ENCODE data around the gene SDE2.
"Not testable (repeated sequence)": the region's sequence is repeated elsewhere in the genome, so short reads cannot be mapped to it uniquely, and the experiment has no call there.

SDE2 gene

GRCh38 chr1:225977937-225978748 is 21.0 kb downstream of the SDE2 start:
- TF ChIP-seq POLR2A (IDR thresholded peaks at IDR 0.05; ENCODE audit: low read length) = no peak
- TF ChIP-seq GATA1 (IDR thresholded peaks at IDR 0.05; ENCODE audit: low read depth, low read length) = no peak
- DNase-seq = peak in 1 of 2 experiments; percentile 19

GRCh38 chr1:225975146-225975545 is 24.0 kb downstream of the SDE2 start:
- DNase-seq = not testable (repeated sequence)

- TF ChIP-seq POLR2A (IDR thresholded peaks at IDR 0.05; ENCODE audit: low read length) (no peak), GATA1 (IDR thresholded peaks at IDR 0.05; ENCODE audit: low read depth, low read length) (no peak)
- peak in 1 of 2 experiments; percentile 25 for DNase-seq
Measured at GRCh38 chr1:225974454-225974853, 24.7 kb downstream of the SDE2 start.

- peak; percentile 49 to 52 for DNase-seq
- TF ChIP-seq GATA1 (IDR thresholded peaks at IDR 0.05; ENCODE audit: low read depth, low read length) (no peak), POLR2A (IDR thresholded peaks at IDR 0.05; ENCODE audit: low read length) (no peak)
Measured at GRCh38 chr1:225973158-225973557, 26.0 kb downstream of the SDE2 start.

GRCh38 chr1:225972344-225973152 is 26.6 kb downstream of the SDE2 start:
- DNase-seq = no peak
- no peak for TF ChIP-seq POLR2A (IDR thresholded peaks at IDR 0.05; ENCODE audit: low read length)
- no peak for TF ChIP-seq GATA1 (IDR thresholded peaks at IDR 0.05; ENCODE audit: low read depth, low read length)

GRCh38 chr1:225970592-225971157 is 28.5 kb downstream of the SDE2 start:
- DNase-seq = not testable (repeated sequence)

GRCh38 chr1:225969751-225970150 is 29.4 kb downstream of the SDE2 start:
- not testable (repeated sequence) for DNase-seq

GRCh38 chr1:225965231-225965630 is 33.9 kb downstream of the SDE2 start:
- DNase-seq = no peak
- no peak for TF ChIP-seq GATA1 (IDR thresholded peaks at IDR 0.05; ENCODE audit: low read depth, low read length)
- no peak for TF ChIP-seq POLR2A (IDR thresholded peaks at IDR 0.05; ENCODE audit: low read length)

GRCh38 chr1:225963735-225964530 is 35.2 kb downstream of the SDE2 start:
- no peak for DNase-seq
- TF ChIP-seq POLR2A (IDR thresholded peaks at IDR 0.05; ENCODE audit: low read length) (no peak), GATA1 (IDR thresholded peaks at IDR 0.05; ENCODE audit: low read depth, low read length) (no peak)

GRCh38 chr1:225962440-225962975 is 36.6 kb downstream of the SDE2 start:
- TF ChIP-seq GATA1 (IDR thresholded peaks at IDR 0.05; ENCODE audit: low read depth, low read length) (no peak), POLR2A (IDR thresholded peaks at IDR 0.05; ENCODE audit: low read length) (no peak)
- peak; percentile 72 to 82 for DNase-seq

GRCh38 chr1:225961659-225962439 is 37.3 kb downstream of the SDE2 start:
- TF ChIP-seq POLR2A (IDR thresholded peaks at IDR 0.05; ENCODE audit: low read length) = no peak
- TF ChIP-seq GATA1 (IDR thresholded peaks at IDR 0.05; ENCODE audit: low read depth, low read length) = no peak
- no peak for DNase-seq

GRCh38 chr1:225958041-225958440 is 41.1 kb downstream of the SDE2 start:
- TF ChIP-seq POLR2A (IDR thresholded peaks at IDR 0.05; ENCODE audit: low read length) = no peak
- no peak for DNase-seq

- no peak for TF ChIP-seq GATA1 (IDR thresholded peaks at IDR 0.05; ENCODE audit: low read depth, low read length)
- no peak for TF ChIP-seq POLR2A (IDR thresholded peaks at IDR 0.05; ENCODE audit: low read length)
- DNase-seq = no peak
Measured at GRCh38 chr1:225954753-225955152, 44.4 kb downstream of the SDE2 start.

Measured in erythroblast (primary cell).